ENCODE data around the gene LRRC3. TPM values are rescaled to one million over a fixed set of nuclear protein-coding genes. Genes with fewer than 3 reads are reported as not detected.

Gene LRRC3
- total and polyA plus RNA-seq, 2 donors from 2014 or later, result 0.60 to 1.4 TPM

- H3K36me3 ChIP-seq (ENCODE audit: control insufficient read depth in 2 of 3, insufficient read depth in 3 of 3, low read length in 3 of 3), result no peaks in the 10 kb centered on the region
- no peaks in the 10 kb centered on the region for H3K27me3 ChIP-seq (ENCODE audit: control insufficient read depth, insufficient read depth, low read length)
- FAIRE-seq, result no peak
- peaks cover 0 to 4% (median 0%) of the 10 kb centered on the region in 3 donors for H3K9me3 ChIP-seq (ENCODE audit: control insufficient read depth in 2 of 3, insufficient read depth in 1 of 3, low read length in 3 of 3)
- no peaks in the 10 kb centered on the region for H3K4me1 ChIP-seq (ENCODE audit: control insufficient read depth in 2 of 3, insufficient read depth in 2 of 3, low read depth in 1 of 3, low read length in 3 of 3)
- H3K9ac ChIP-seq (ENCODE audit: low read length in 3 of 3), result no peak overlapping the region
- H3K4me3 ChIP-seq (ENCODE audit: low read length in 3 of 3), result no peak overlapping the region
- no peak overlapping the region for H3K27ac ChIP-seq (ENCODE audit: low read depth in 2 of 2, low read length in 2 of 2)
- intact Hi-C loops (cut with DNase I), result no loop called here
- no peak for TF ChIP-seq CTCF (IDR thresholded peaks at IDR 0.05; ENCODE audit: borderline replicate concordance, extremely low read depth, insufficient read depth)
- peak in 2 of 5 donors; percentile 36 to 73 for DNase-seq
These were observed 29.9 kb upstream of the LRRC3 start for GRCh38 chr21:44425307-44425894.

GRCh38 chr21:44425895-44426662 lies 29.2 kb upstream of the LRRC3 start:
- no peak overlapping the region for H3K4me3 ChIP-seq (ENCODE audit: low read length in 3 of 3)
- no peak for FAIRE-seq
- H3K27ac ChIP-seq (ENCODE audit: low read depth in 2 of 2, low read length in 2 of 2), result no peak overlapping the region
- H3K4me1 ChIP-seq (ENCODE audit: control insufficient read depth in 2 of 3, insufficient read depth in 2 of 3, low read depth in 1 of 3, low read length in 3 of 3), result no peaks in the 10 kb centered on the region
- H3K27me3 ChIP-seq (ENCODE audit: control insufficient read depth, insufficient read depth, low read length), result no peaks in the 10 kb centered on the region
- intact Hi-C loops (cut with DNase I), result no loop called here
- peak in 2 of 5 donors; percentile 35 to 61 for DNase-seq
- peaks cover 0 to 4% (median 0%) of the 10 kb centered on the region in 3 donors for H3K9me3 ChIP-seq (ENCODE audit: control insufficient read depth in 2 of 3, insufficient read depth in 1 of 3, low read length in 3 of 3)
- H3K36me3 ChIP-seq (ENCODE audit: control insufficient read depth in 2 of 3, insufficient read depth in 3 of 3, low read length in 3 of 3), result no peaks in the 10 kb centered on the region
- no peak overlapping the region for H3K9ac ChIP-seq (ENCODE audit: low read length in 3 of 3)
- TF ChIP-seq CTCF (IDR thresholded peaks at IDR 0.05; ENCODE audit: borderline replicate concordance, extremely low read depth, insufficient read depth), result no peak

- no peak for TF ChIP-seq CTCF (IDR thresholded peaks at IDR 0.05; ENCODE audit: borderline replicate concordance, extremely low read depth, insufficient read depth)
- Histone ChIP-seq H3K4me1 (ENCODE audit: control insufficient read depth in 2 of 3, insufficient read depth in 2 of 3, low read depth in 1 of 3, low read length in 3 of 3) (no peaks in the 10 kb centered on the region), H3K36me3 (ENCODE audit: control insufficient read depth in 2 of 3, insufficient read depth in 3 of 3, low read length in 3 of 3) (no peaks in the 10 kb centered on the region), H3K9me3 (ENCODE audit: control insufficient read depth in 2 of 3, insufficient read depth in 1 of 3, low read length in 3 of 3) (peaks cover 0 to 4% (median 0%) of the 10 kb centered on the region in 3 donors), H3K9ac (ENCODE audit: low read length in 3 of 3) (no peak overlapping the region), H3K27ac (ENCODE audit: low read depth in 2 of 2, low read length in 2 of 2) (no peak overlapping the region), H3K4me3 (ENCODE audit: low read length in 3 of 3) (no peak overlapping the region), H3K27me3 (ENCODE audit: control insufficient read depth, insufficient read depth, low read length) (no peaks in the 10 kb centered on the region)
- intact Hi-C loops (cut with DNase I), result no loop called here
- FAIRE-seq (no peak), DNase-seq (peak in 2 of 5 donors; percentile 27 to 56)
These were observed 28.6 kb upstream of the LRRC3 start for GRCh38 chr21:44426663-44427191.
